GM21717 (cell line): Measurements from ENCODE around the gene PARK7.
"Not testable (repeated sequence)": the region's sequence is repeated elsewhere in the genome, so short reads cannot be mapped to it uniquely, and the experiment has no call there.

Experiments
- ATAC-seq: cut with Tn5 transposase; IDR thresholded peaks from one replicate; pipeline ENCODE4 v1.9.1; 2021; ENCODE audit warnings: mild to moderate bottlenecking, moderate library complexity; ENCODE audit not compliant: unreplicated experiment

The PARK7 gene

GRCh38 chr1:7961216-7962013 lies at the start of gene PARK7:
Gene PARK7, plus strand, starts transcription at chr1:7961711. Its CDS starts 1,075 bp downstream, at chr1:7962786.
- ATAC-seq, result peak; percentile 87

GRCh38 chr1:7912145-7912544 lies 49.4 kb upstream of the PARK7 start:
- no peak for ATAC-seq

GRCh38 chr1:7912743-7913557 lies 48.6 kb upstream of the PARK7 start:
- no peak for ATAC-seq

- no peak for ATAC-seq
Measured at GRCh38 chr1:7915826-7916500, 45.5 kb upstream of the PARK7 start.

GRCh38 chr1:7916501-7916830 lies 45.0 kb upstream of the PARK7 start:
- ATAC-seq, result no peak

- not testable (repeated sequence) for ATAC-seq
Measured at GRCh38 chr1:7917971-7918370, 43.5 kb upstream of the PARK7 start.

GRCh38 chr1:7919880-7920279 lies 41.6 kb upstream of the PARK7 start:
- no peak for ATAC-seq

- no peak for ATAC-seq
Measured at GRCh38 chr1:7921796-7922195, 39.7 kb upstream of the PARK7 start.

GRCh38 chr1:7922301-7922700 lies 39.2 kb upstream of the PARK7 start:
- ATAC-seq, result no peak

GRCh38 chr1:7927061-7927460 lies 34.5 kb upstream of the PARK7 start:
- not testable (repeated sequence) for ATAC-seq

- no peak for ATAC-seq
Measured at GRCh38 chr1:7928247-7928646, 33.3 kb upstream of the PARK7 start.

- no peak for ATAC-seq
Measured at GRCh38 chr1:7929637-7930036, 31.9 kb upstream of the PARK7 start.

- no peak for ATAC-seq
Measured at GRCh38 chr1:7930645-7931445, 30.7 kb upstream of the PARK7 start.

GRCh38 chr1:7931446-7931812 lies 30.1 kb upstream of the PARK7 start:
- no peak for ATAC-seq

- ATAC-seq, result no peak
Measured at GRCh38 chr1:7932524-7933138, 28.9 kb upstream of the PARK7 start.

GRCh38 chr1:7938070-7938469 lies 23.4 kb upstream of the PARK7 start:
- no peak for ATAC-seq

GRCh38 chr1:7940034-7940433 lies 21.5 kb upstream of the PARK7 start:
- no peak for ATAC-seq

- no peak for ATAC-seq
Measured at GRCh38 chr1:7940745-7941436, 20.6 kb upstream of the PARK7 start, which contains the start of gene TNFRSF9. Gene TNFRSF9, minus strand, starts transcription at chr1:7940839. Its CDS starts 845 bp downstream, at chr1:7939994.

- no peak for ATAC-seq
Measured at GRCh38 chr1:7941437-7941793, 20.1 kb upstream of the PARK7 start.
